GM12892 (cell line): Measurements from ENCODE around the gene CCR1.
"Not testable (repeated sequence)": the region's sequence is repeated elsewhere in the genome, so short reads cannot be mapped to it uniquely, and the experiment has no call there.

Experiments
- DNase-seq: peaks from one replicate; pipeline ENCODE4 v3.0.0; 2011; ENCODE audit not compliant: insufficient read length
- FAIRE-seq: peaks from 2 replicates; lab custom pipeline; 2011; peaks lifted over from hg19 to GRCh38; lab: Jason Lieb, UNC
- POLR2A ChIP-seq: IDR thresholded peaks from 2 replicates; pipeline ENCODE4 v1.6.1; 2011; ENCODE audit warnings: low read depth, low read length, control low read depth
- POLR2AphosphoS5 ChIP-seq: IDR thresholded peaks from 2 replicates; pipeline ENCODE4 v1.6.1; 2011; ENCODE audit warnings: low read depth, low read length, control low read depth
- TAF1 ChIP-seq: IDR thresholded peaks from 2 replicates; pipeline ENCODE4 v1.6.1; 2011; ENCODE audit warnings: low read depth, mild to moderate bottlenecking, control low read depth, low read length, borderline replicate concordance

CCR1 gene

GRCh38 chr3:46163556-46164041 lies 44.5 kb downstream of the CCR1 start:
- no peak for TF ChIP-seq POLR2A
- no peak for TF ChIP-seq TAF1
- TF ChIP-seq POLR2AphosphoS5: no peak
- FAIRE-seq: no peak
- DNase-seq: no peak

GRCh38 chr3:46162975-46163555 lies 45.0 kb downstream of the CCR1 start:
- DNase-seq (no peak), FAIRE-seq (no peak)
- TF ChIP-seq TAF1 (no peak), POLR2A (no peak), POLR2AphosphoS5 (no peak)

- not testable (repeated sequence) for FAIRE-seq, DNase-seq
Observed at GRCh38 chr3:46157685-46158084, 50.4 kb downstream of the CCR1 start.

GRCh38 chr3:46154311-46154710 lies 53.8 kb downstream of the CCR1 start:
- FAIRE-seq (no peak), DNase-seq (no peak)
- no peak for TF ChIP-seq TAF1
- no peak for TF ChIP-seq POLR2A
- TF ChIP-seq POLR2AphosphoS5: no peak
